SK-N-SH (cell line): ENCODE results near the gene CPXM1. TPM values are rescaled to one million over a fixed set of nuclear protein-coding genes. Genes with fewer than 3 reads are reported as not detected.

Experiments
- CTCF ChIA-PET: fragments of 300-600, 350-600 bp; formaldehyde crosslinking; extraction: SDS; loops from one replicate; lab custom pipeline; 2021; lab: Yijun Ruan, JAX
- POLR2A ChIA-PET: fragments of 350-600 bp; sonication (Branson Sonifier 250); formaldehyde crosslinking; extraction: SDS; loops from one replicate; lab custom pipeline; 2020; ENCODE audit warnings: antibody characterized with exemption, inconsistent platforms; lab: Yijun Ruan, JAX
- DNase-seq: peaks from one replicate; pipeline ENCODE4 v3.0.0; 2012
- H2AFZ ChIP-seq: fragments of 200-600 bp; sonication (generic); 2 replicates; pipeline ENCODE4 v1.8.1; 2016; ENCODE audit warnings: antibody characterized with exemption, mild to moderate bottlenecking, low read depth
- H3F3A ChIP-seq: fragments of 200-600 bp; sonication (generic); replicated peaks from 2 replicates; pipeline ENCODE3; 2016; ENCODE audit warnings: antibody characterized with exemption, mild to moderate bottlenecking; ENCODE audit not compliant: insufficient read depth
- H3K27ac ChIP-seq, 2 experiments: fragments of 200-500 bp in 1 of 2; fragments of 200-600 bp in 1 of 2; sonication (Bioruptor generic) in 1 of 2; sonication (generic), shearing (Covaris generic) in 1 of 2; 2 replicates each; pipeline versions ENCODE4 v1.5.1 to v1.6.1; 2014 to 2016; ENCODE audit warnings: low read depth in 2 of 2, inconsistent platforms in 1 of 2, low read length in 1 of 2, mild to moderate bottlenecking in 1 of 2, mixed read lengths in 1 of 2
- H3K27me3 ChIP-seq: fragments of 200-600 bp; sonication (generic), shearing (Covaris generic); 2 replicates; pipeline ENCODE4 v1.6.1; 2016; ENCODE audit warnings: mixed run types; ENCODE audit not compliant: insufficient read depth
- H3K36me3 ChIP-seq, 2 experiments: fragments of 200-500 bp in 1 of 2; fragments of 200-600 bp in 1 of 2; sonication (Bioruptor generic) in 1 of 2; sonication (generic) in 1 of 2; replicated peaks in 1 of 2; 2 replicates each; pipeline versions ENCODE3 to v1.5.1; 2014 to 2016; ENCODE audit warnings: low read length in 1 of 2, mild to moderate bottlenecking in 1 of 2; ENCODE audit not compliant: insufficient read depth in 2 of 2, control insufficient read depth in 1 of 2
- H3K4me1 ChIP-seq, 2 experiments: fragments of 200-500 bp in 1 of 2; fragments of 200-600 bp in 1 of 2; sonication (Bioruptor generic) in 1 of 2; sonication (generic), shearing (Covaris generic) in 1 of 2; 2 replicates each; pipeline versions ENCODE4 v1.5.1 to v1.6.1; 2014 to 2016; ENCODE audit warnings: low read depth in 1 of 2, low read length in 1 of 2, mixed run types in 1 of 2; ENCODE audit not compliant: insufficient read depth in 2 of 2, control insufficient read depth in 1 of 2
- H3K4me2 ChIP-seq: fragments of 200-600 bp; sonication (generic), shearing (Covaris generic); 2 replicates; pipeline ENCODE4 v1.6.1; 2017; ENCODE audit warnings: mixed run types
- H3K4me3 ChIP-seq, 2 experiments: fragments of 200-500 bp in 1 of 2; fragments of 200-600 bp in 1 of 2; sonication (Bioruptor generic) in 1 of 2; sonication (generic), shearing (Covaris generic) in 1 of 2; 2 replicates each; pipeline versions ENCODE4 v1.5.1 to v1.8.1; 2014 to 2016; ENCODE audit warnings: low read depth in 2 of 2, inconsistent platforms in 1 of 2, low read length in 1 of 2, mild to moderate bottlenecking in 1 of 2, mixed read lengths in 1 of 2, moderate library complexity in 1 of 2
- H3K79me2 ChIP-seq: fragments of 200-600 bp; sonication (generic); 2 replicates; pipeline ENCODE4 v1.8.1; 2017; ENCODE audit warnings: mild to moderate bottlenecking; ENCODE audit not compliant: insufficient read depth
- H3K9ac ChIP-seq: fragments of 200-600 bp; sonication (generic); 2 replicates; pipeline ENCODE4 v1.6.1; 2017; ENCODE audit warnings: mixed run types
- H3K9me2 ChIP-seq: fragments of 200-600 bp; sonication (generic); 2 replicates; pipeline ENCODE4 v1.6.1; 2017; ENCODE audit warnings: mixed run types
- H3K9me3 ChIP-seq: fragments of 200-600 bp; sonication (generic); 2 replicates; pipeline ENCODE4 v1.6.1; 2017; ENCODE audit warnings: mixed run types, mild to moderate bottlenecking, moderate library complexity
- H4K20me1 ChIP-seq: fragments of 200-600 bp; sonication (generic); 2 replicates; pipeline ENCODE4 v1.6.1; 2017; ENCODE audit warnings: mild to moderate bottlenecking, mixed run types; ENCODE audit not compliant: insufficient read depth
- CTCF ChIP-seq: fragments of 200-600 bp; sonication (generic); IDR thresholded peaks from 2 replicates; pipeline ENCODE4 v1.6.1; 2017; ENCODE audit warnings: antibody characterized with exemption, mild to moderate bottlenecking, moderate library complexity
- ELF1 ChIP-seq: IDR thresholded peaks from 2 replicates; pipeline ENCODE4 v1.4.0; 2012
- EZH2phosphoT487 ChIP-seq: fragments of 200-600 bp; sonication (generic); IDR thresholded peaks from 2 replicates; pipeline ENCODE4 v1.6.1; 2017; ENCODE audit warnings: low read depth, mixed run types, mild to moderate bottlenecking, antibody characterized with exemption, moderate library complexity, borderline replicate concordance
- FOXJ3 ChIP-seq: sonication (generic); formaldehyde crosslinking; IDR thresholded peaks from 2 replicates; pipeline ENCODE4 v1.5.1; 2020; ENCODE audit warnings: mild to moderate bottlenecking, missing genetic modification reagents
- GATA2 ChIP-seq: sonication (generic); formaldehyde crosslinking; IDR thresholded peaks from 2 replicates; pipeline ENCODE4 v1.5.0; 2020; ENCODE audit warnings: mild to moderate bottlenecking, missing genetic modification reagents
- IRF3 ChIP-seq: fragments of 150-350 bp; IDR thresholded peaks from 2 replicates; pipeline ENCODE4 v1.6.1; 2016; ENCODE audit warnings: mild to moderate bottlenecking, low read depth, low read length
- MAX ChIP-seq: IDR thresholded peaks from 2 replicates; pipeline ENCODE4 v1.4.0; 2012; ENCODE audit warnings: low read depth
- MEF2A ChIP-seq: IDR thresholded peaks from 2 replicates; pipeline ENCODE4 v1.4.0; 2012; ENCODE audit warnings: low read depth, borderline replicate concordance
- NFIC ChIP-seq: IDR thresholded peaks from 2 replicates; pipeline ENCODE4 v1.4.0; 2012; ENCODE audit warnings: borderline replicate concordance
- POLR2AphosphoS5 ChIP-seq: IDR thresholded peaks from 2 replicates; pipeline ENCODE4 v1.6.1; 2012; ENCODE audit warnings: low read depth, low read length
- RCOR1 ChIP-seq: fragments of 150-350 bp; IDR thresholded peaks from 2 replicates; pipeline ENCODE4 v1.6.1; 2017; ENCODE audit warnings: antibody characterized with exemption, low read length
- TCF12 ChIP-seq: IDR thresholded peaks from 2 replicates; pipeline ENCODE4 v1.4.0; 2012
- TEAD4 ChIP-seq: IDR thresholded peaks from 2 replicates; pipeline ENCODE4 v1.4.0; 2012; ENCODE audit warnings: mild to moderate bottlenecking, borderline replicate concordance; ENCODE audit not compliant: insufficient read depth
- USF2 ChIP-seq: fragments of 150-350 bp; IDR thresholded peaks from 2 replicates; pipeline ENCODE4 v1.6.1; 2017; ENCODE audit warnings: antibody characterized with exemption, low read length, low read depth, borderline replicate concordance
- ZBTB33 ChIP-seq: IDR thresholded peaks from 2 replicates; pipeline ENCODE4 v1.4.0; 2012; ENCODE audit warnings: low read depth, borderline replicate concordance
- WGBS: methylation state at CpG from one replicate; pipeline ENCODE4 v1.1.6; 2017; ENCODE audit warnings: low lambda C conversion rate; 5-methylcytosine and 5-hydroxymethylcytosine counted together
- polyA plus RNA-seq, 3 experiments: library from polyadenylated mRNA; depleted of rRNA; stranded (reverse); fragments of >200 nt; gene quantifications; 2 replicates each; pipeline ENCODE4 v1.2.3, GENCODE V29; 2012

The CPXM1 gene
- polyA plus RNA-seq, 1 of the 3 experiments (the other 2 are of a cell fraction) = 99.9 TPM

GRCh38 chr20:2793471-2793870 is 7.0 kb downstream of the CPXM1 start:
- Histone ChIP-seq H3K27me3 (no peaks in the 10 kb centered on the region; the same call in 1 of the 2 replicates), H3K79me2 (no peaks in the 10 kb centered on the region), H3K9me2 (no peaks in the 10 kb centered on the region), H4K20me1 (no peaks in the 10 kb centered on the region), H3K4me2 (no peak overlapping the region), H3K4me1 (no peaks in the 10 kb centered on the region), H3F3A (no peaks in the 10 kb centered on the region), H3K9me3 (no peaks in the 10 kb centered on the region), H3K9ac (no peak overlapping the region), H3K27ac (no peak overlapping the region), H2AFZ (no peak overlapping the region), H3K4me3 (no peak overlapping the region), H3K36me3 (peaks cover 0 to 19% of the 10 kb centered on the region in 2 experiments)
- WGBS = 72% methylated on average over 6 of the region's 6 CpGs
- TF ChIP-seq ELF1 (no peak), NFIC (no peak)
- ChIA-PET CTCF (interaction anchor here (3.3 kb wide), 1 partner anchor 207 kb away, joined by 9 read pairs; no protein-coding TSS in a partner anchor), POLR2A (interaction anchor here (1.2 kb wide), 1 partner anchor 20 kb away, joined by 3 read pairs; no protein-coding TSS in a partner anchor)
- DNase-seq = no peak

- Histone ChIP-seq H3K79me2 (no peaks in the 10 kb centered on the region), H2AFZ (no peak overlapping the region), H3K27me3 (no peaks in the 10 kb centered on the region)
- WGBS = 54% methylated on average over 6 of the region's 6 CpGs
- POLR2A ChIA-PET = interaction anchor here (0.7 kb wide), 1 partner anchor 188 kb away, joined by 6 read pairs; no protein-coding TSS in a partner anchor
- no peak for TF ChIP-seq MAX
- no peak for TF ChIP-seq FOXJ3 (CRISPR knock-in tag)
- no peak for TF ChIP-seq MEF2A
- no peak for TF ChIP-seq TCF12
- TF ChIP-seq POLR2AphosphoS5 = no peak
- TF ChIP-seq USF2 = no peak
- TF ChIP-seq NFIC = no peak
- TF ChIP-seq CTCF = no peak
- no peak for TF ChIP-seq TEAD4
- no peak for TF ChIP-seq GATA2 (CRISPR knock-in tag)
- no peak for TF ChIP-seq EZH2phosphoT487
- TF ChIP-seq RCOR1 = no peak
- no peak for TF ChIP-seq ZBTB33
- no peak for TF ChIP-seq IRF3
- TF ChIP-seq, all 33 proteins: peak for 0
- Histone ChIP-seq H3K4me2 (no peak overlapping the region), H3F3A (no peaks in the 10 kb centered on the region), H3K9me2 (no peaks in the 10 kb centered on the region), H3K4me1 (no peaks in the 10 kb centered on the region), H3K4me3 (no peak overlapping the region), H4K20me1 (no peaks in the 10 kb centered on the region), H3K9me3 (no peaks in the 10 kb centered on the region), H3K36me3 (no peaks in the 10 kb centered on the region), H3K9ac (no peak overlapping the region), H3K27ac (no peak overlapping the region)
- CTCF ChIA-PET = no interaction called here
- no peak for DNase-seq
Observed at GRCh38 chr20:2783908-2784566, 16.4 kb downstream of the CPXM1 start.
